Pancreas (tissue), 10 donors: Measurements from ENCODE around the gene CEP350. TPM values are rescaled to one million over a fixed set of nuclear protein-coding genes. Genes with fewer than 3 reads are reported as not detected.

Experiments used
- ATAC-seq, 4 donors: fragments of 200-7000 bp; cut with Tn5 transposase; one replicate each; pipeline versions ENCODE4 v1.8.0 to v1.9.1; 2020; ENCODE audit warnings: mild to moderate bottlenecking in 4 of 4, moderate library complexity in 4 of 4
- DNase-seq, 6 donors: peaks; one replicate each; pipeline ENCODE4 v3.0.0-alpha.2; 2020
- FAIRE-seq: peaks from 2 replicates; lab custom pipeline; 2012; peaks lifted over from hg19 to GRCh38; lab: Jason Lieb, UNC
- H3K27ac ChIP-seq, 4 donors: fragments of 200-600 bp; sonication (generic); 1 replicate in 3 of 4; 2 replicates in 1 of 4; pipeline versions ENCODE4 v1.5.0 to v1.8.0; 2020
- H3K27me3 ChIP-seq, 4 donors: fragments of 200-600 bp; one replicate each; pipeline ENCODE4 v1.8.0; 2021
- H3K36me3 ChIP-seq, 3 donors: fragments of 200-600 bp; sonication (generic) in 1 of 3; one replicate each; pipeline versions ENCODE4 v1.5.0 to v1.8.0; 2020 to 2021
- H3K4me1 ChIP-seq, 3 donors: fragments of 200-600 bp; one replicate each; pipeline ENCODE4 v1.8.0; 2021
- H3K4me3 ChIP-seq, 4 donors: fragments of 200-600 bp; sonication (generic) in 2 of 4; one replicate each; pipeline versions ENCODE4 v1.5.0 to v1.8.0; 2020 to 2021
- H3K9me3 ChIP-seq, 4 donors: fragments of 200-600 bp; one replicate each; pipeline ENCODE4 v1.8.0; 2021
- CTCF ChIP-seq, 4 donors: fragments of 200-600 bp; sonication (generic) in 3 of 4; IDR thresholded peaks; one replicate each; pipeline versions ENCODE4 v1.5.0 to v1.8.0; 2021; ENCODE audit warnings: antibody characterized with exemption in 4 of 4
- WGBS, 2 donors: extraction: QIAGEN DNeasy Blood & Tissue Kit; methylation state at CpG; one replicate each; pipeline ENCODE4 v1.1.7; 2013; 5-methylcytosine and 5-hydroxymethylcytosine counted together
- intact Hi-C, 3 donors: fragments of 100-400 bp; cut with DNase I; formaldehyde crosslinking; loops; one replicate each; pipeline versions ENCODE4 v1.11.1 to v1.14.2; 2022
- polyA plus RNA-seq, 2 donors: library from polyadenylated mRNA; stranded (reverse); fragments of 200-250 nt; gene quantifications; one replicate each; pipeline ENCODE4 v1.2.3, GENCODE V29; 2013
- total RNA-seq, 6 donors: library from RNA; stranded (reverse); fragmentation: NEBNext Ultra II Directional in 4 of 6; extraction: Animal tissue kit (Norgen Biotek cat#: 25700) in 4 of 6; gene quantifications; one replicate each; pipeline versions ENCODE4 v1.2.1 to v1.2.4, GENCODE V29; 2021 to 2023
- donor health status: healthy with polysubstance abuse.
- donor health status: DM: no; HTN: no; CAD: no; lungs with moderate emphysema.
- donor health status: DM: no; HTN: no; CAD: no.
- donor health status: control.
- donor health status: control.
- donor health status: Bipolar disorder and iron deficiency.
- donor health status: DM: yes; HTN: yes; CAD: no.
- donor health status: DM: no; HTN: no; CAD: no.
- donor health status: DM: no; HTN: no; CAD: no.
- donor health status: DM: yes; HTN: yes; CAD: no.

CEP350 gene
- total and polyA plus RNA-seq, 8 donors = 4.6 to 30.8 (median 21.4) TPM

- no peak overlapping the region for H3K27ac ChIP-seq
- no peak for TF ChIP-seq CTCF (IDR thresholded peaks at IDR 0.05)
- FAIRE-seq = no peak
- peaks cover 0 to 8% (median 0%) of the 10 kb centered on the region in 3 donors for H3K36me3 ChIP-seq
- intact Hi-C loops = no loop called here
- no peaks in the 10 kb centered on the region for H3K27me3 ChIP-seq
- H3K4me1 ChIP-seq = peaks cover 0 to 20% (median 8%) of the 10 kb centered on the region in 3 donors
- no peak for DNase-seq
- no peak for ATAC-seq
- H3K9me3 ChIP-seq = no peaks in the 10 kb centered on the region
- H3K4me3 ChIP-seq = no peak overlapping the region
- WGBS, 2 donors = 95% methylated on average over 6 of the region's 6 CpGs
Observed at GRCh38 chr1:179968284-179968993, 13.8 kb downstream of the CEP350 start.

- DNase-seq (no peak), FAIRE-seq (no peak), ATAC-seq (peak in 2 of 4 donors; percentile 18 to 41)
- Histone ChIP-seq H3K4me1 (peaks cover 0 to 23% (median 8%) of the 10 kb centered on the region in 3 donors), H3K4me3 (no peak overlapping the region), H3K27ac (no peak overlapping the region), H3K9me3 (no peaks in the 10 kb centered on the region), H3K27me3 (no peaks in the 10 kb centered on the region), H3K36me3 (peaks cover 0 to 8% (median 0%) of the 10 kb centered on the region in 3 donors)
- intact Hi-C loops = no loop called here
- TF ChIP-seq CTCF (IDR thresholded peaks at IDR 0.05) = no peak
- 75 to 80% methylated on average over 8 of the region's 8 CpGs for WGBS, 2 donors
Observed at GRCh38 chr1:179968994-179969919, 14.6 kb downstream of the CEP350 start.

- ATAC-seq = peak in 2 of 4 donors; percentile 34 to 40
- peak overlapping the region in 1 of 4 donors; percentile 3 for H3K27ac ChIP-seq
- intact Hi-C loops = no loop called here
- H3K4me3 ChIP-seq = no peak overlapping the region
- H3K9me3 ChIP-seq = no peaks in the 10 kb centered on the region
- DNase-seq = no peak
- peaks cover 0 to 8% (median 0%) of the 10 kb centered on the region in 3 donors for H3K36me3 ChIP-seq
- no peaks in the 10 kb centered on the region for H3K27me3 ChIP-seq
- FAIRE-seq = no peak
- 60 to 66% methylated on average over 1 of the region's 1 CpG for WGBS, 2 donors
- H3K4me1 ChIP-seq = peaks cover 0 to 23% (median 8%) of the 10 kb centered on the region in 3 donors
- no peak for TF ChIP-seq CTCF (IDR thresholded peaks at IDR 0.05)
Observed at GRCh38 chr1:179969962-179970361, 15.4 kb downstream of the CEP350 start.

GRCh38 chr1:179971563-179972496 lies 17.2 kb downstream of the CEP350 start:
- Histone ChIP-seq H3K4me1 (peaks cover 0 to 27% (median 10%) of the 10 kb centered on the region in 3 donors), H3K27me3 (no peaks in the 10 kb centered on the region), H3K9me3 (no peaks in the 10 kb centered on the region), H3K4me3 (no peak overlapping the region), H3K27ac (no peak overlapping the region), H3K36me3 (peaks cover 0 to 8% (median 0%) of the 10 kb centered on the region in 3 donors)
- no peak for DNase-seq
- no peak for TF ChIP-seq CTCF (IDR thresholded peaks at IDR 0.05)
- intact Hi-C loops = no loop called here
- no peak for FAIRE-seq
- ATAC-seq = peak in 1 of 4 donors; percentile 42
- 43 to 56% methylated on average over 5 of the region's 5 CpGs for WGBS, 2 donors
